NCI-H128 (cell line): ENCODE data around the gene HEPACAM.
"Not testable (repeated sequence)": the region's sequence is repeated elsewhere in the genome, so short reads cannot be mapped to it uniquely, and the experiment has no call there.

Experiments used
- DNase-seq: peaks from one replicate; lab custom pipeline; 2025; ENCODE audit not compliant: unreplicated experiment; lab: John Stamatoyannopoulos, UW

Gene HEPACAM, protein sequence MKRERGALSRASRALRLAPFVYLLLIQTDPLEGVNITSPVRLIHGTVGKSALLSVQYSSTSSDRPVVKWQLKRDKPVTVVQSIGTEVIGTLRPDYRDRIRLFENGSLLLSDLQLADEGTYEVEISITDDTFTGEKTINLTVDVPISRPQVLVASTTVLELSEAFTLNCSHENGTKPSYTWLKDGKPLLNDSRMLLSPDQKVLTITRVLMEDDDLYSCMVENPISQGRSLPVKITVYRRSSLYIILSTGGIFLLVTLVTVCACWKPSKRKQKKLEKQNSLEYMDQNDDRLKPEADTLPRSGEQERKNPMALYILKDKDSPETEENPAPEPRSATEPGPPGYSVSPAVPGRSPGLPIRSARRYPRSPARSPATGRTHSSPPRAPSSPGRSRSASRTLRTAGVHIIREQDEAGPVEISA

DNA sequence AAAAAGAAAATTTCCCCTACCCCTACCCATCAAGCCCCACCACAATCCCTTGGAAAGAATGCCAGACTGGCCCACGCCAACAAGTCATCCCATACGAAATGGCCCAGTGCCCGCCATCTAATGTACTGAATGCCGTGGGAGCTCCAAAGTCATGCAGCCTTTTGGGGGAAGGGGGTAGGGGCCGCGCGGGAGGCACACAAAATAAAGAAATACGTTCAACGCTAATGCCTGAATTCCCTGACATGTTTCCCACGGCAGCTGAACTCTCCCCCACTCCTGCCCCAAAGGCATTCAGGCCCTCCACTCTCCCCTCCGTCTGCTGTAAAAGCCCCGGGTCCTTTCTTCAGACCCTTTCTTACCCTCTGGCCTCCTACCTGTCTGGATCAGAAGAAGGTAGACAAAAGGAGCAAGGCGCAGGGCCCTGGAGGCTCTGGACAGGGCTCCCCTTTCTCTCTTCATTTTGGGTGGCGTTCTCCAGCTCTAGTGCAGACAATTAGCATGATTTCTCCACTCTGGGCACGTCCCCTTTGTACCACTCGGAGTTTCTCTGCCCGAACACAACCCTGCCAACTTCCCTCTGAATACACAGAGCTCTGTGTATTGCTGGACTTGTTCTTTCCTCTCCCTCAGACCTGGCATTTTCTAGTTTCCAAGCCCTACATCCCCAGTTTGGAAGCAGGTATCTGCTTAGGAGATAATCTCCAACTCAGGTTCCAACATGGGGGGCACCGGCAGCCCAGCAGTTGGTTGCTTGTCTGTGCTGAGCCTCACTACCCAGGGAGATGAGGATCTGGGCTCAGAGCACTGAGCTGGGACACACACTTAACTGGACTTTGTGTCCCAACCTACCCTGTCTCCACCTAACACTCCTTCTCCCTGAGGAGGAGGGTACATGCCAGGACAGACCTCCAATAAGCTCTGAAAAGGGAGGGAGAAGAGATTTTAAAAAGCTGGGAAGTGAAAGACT, at the start of gene HEPACAM:
TSS of gene HEPACAM (minus strand) at position 500 of the 967 bp plus-strand sequence. CDS start at position 459, 41 bp downstream.
- no peak for DNase-seq

DNA sequence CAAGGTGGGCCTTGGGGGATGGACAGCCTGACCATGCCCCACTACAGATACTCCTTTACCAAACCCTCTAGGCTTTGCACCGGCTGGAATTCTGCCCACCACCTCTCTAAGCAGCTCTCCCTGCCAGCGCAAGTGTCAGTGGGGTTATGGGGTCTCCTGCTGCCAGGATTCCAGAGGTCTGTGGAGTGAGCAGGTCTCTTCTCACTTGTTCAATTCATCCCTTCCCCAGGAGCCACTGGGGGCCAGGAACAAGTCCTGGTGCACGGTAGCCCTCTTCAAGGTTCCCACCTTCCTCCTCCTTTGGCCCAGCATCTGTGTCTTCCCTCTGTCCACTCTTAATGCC, 48.6 kb upstream of the HEPACAM start:
- DNase-seq, result no peak

DNA sequence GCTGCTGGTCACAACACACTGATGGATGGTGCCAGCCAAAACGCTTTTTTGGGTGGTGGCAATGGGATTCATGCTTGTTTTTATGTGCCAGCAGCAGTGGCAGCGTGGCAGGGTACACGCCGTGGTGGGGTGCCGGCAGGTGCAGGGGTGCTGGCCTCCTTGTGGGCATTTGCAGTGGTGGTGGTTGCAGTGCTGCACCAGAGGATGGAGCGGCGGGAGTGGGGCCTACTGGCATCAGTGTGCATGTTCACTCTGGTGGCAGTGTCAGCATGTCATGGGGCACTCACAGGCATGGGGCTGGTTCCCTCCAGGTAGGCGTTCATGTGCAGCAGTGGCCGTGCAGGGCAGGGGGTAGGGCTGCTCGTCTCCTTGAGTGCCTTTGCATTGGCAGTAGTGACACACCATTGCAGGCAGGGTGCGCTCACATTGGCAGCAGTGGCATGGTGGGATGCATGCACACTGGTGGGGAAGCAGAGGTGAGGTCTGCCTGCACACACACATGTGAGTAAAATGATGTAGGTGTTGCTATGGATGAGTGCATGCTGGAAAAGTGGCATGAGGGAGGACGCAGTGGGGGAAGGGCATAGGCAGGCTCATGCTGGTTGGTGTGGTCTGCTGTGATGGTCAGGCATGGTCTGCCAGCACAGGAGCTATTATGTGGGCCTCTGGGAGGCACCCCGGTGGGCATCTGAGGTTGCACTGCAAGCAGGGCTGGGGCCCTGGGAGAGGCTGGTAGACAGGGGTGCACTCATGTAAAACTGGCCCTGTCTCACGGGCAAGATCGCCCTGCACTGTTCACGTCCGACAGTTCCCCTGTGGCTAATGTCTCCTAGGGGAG, 48.0 kb upstream of the HEPACAM start:
- DNase-seq, result no peak

DNA sequence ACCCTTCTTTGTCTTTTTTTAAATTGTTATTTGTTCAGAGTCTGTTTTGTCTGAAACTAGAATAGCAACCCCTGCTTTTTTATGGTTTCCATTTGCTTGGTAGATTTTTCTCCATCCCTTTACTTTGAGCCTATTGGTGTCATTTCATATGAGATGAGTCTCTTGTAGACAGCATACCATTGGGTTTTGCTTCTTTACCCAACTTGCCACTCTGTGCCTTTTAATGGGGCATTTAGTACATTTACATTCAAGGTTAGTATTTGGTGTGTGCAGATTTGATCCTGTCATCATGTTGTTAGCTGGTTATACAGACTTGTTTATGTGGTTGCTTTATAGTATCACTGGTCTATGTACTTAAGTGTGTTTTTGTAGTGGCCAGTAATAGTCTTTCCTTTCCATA, 46.2 kb upstream of the HEPACAM start:
- DNase-seq, result no peak

DNA sequence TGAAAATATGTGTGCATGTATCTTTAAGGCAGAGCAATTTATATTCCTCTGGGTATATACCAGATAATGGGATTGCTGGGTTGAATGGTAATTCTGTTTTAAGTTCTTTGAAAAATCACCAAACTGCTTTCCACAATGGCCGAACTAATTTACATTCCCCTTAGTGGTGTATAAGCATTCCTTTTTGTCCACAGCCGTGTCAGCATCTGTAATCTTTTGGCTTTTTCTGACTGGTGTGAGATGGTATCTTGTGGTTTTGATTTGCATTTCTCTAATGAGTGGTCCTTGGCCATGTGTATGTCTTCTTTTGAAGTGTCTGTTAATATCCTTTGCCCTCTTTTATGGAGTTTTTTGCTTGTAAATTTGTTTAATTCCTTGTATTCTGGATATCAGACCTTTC, 42.5 kb upstream of the HEPACAM start:
- DNase-seq, result no peak

DNA sequence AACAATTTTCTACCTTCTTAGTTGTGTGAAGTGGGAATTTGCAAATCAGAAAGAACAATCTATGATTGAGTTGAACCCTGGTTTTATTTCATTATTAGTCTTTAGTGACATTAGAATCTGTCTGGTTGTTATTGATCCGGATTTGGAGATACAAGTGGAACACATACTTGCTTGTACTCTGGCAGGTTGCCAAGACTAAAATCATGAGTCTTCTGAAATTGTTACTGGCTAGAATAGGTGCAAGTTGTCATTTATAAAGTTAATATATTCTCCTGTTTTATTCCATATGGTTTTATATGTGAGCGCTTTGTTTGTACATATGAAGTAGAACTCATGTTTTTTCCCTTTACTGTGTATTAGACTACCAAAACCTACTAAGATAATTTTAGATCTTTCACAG, 41.2 kb upstream of the HEPACAM start:
- DNase-seq, result no peak

DNA sequence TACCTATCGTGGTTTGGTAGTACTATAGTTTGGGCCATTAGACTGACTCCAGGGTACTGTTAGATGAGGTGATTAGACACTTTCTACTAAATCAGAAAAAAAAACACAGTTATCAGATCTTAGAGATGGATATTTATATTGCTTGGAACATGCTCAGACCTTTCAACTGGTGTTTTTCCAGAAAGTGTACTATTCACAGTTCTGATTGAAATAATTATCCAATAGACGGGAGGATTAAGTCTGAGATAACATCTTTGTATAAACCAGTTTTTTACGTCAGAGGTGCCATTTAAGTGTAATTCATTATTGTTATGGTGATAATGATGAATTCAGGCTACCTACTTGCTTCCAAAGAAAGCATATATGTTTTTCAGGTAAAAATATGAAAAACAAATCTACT, 40.7 kb upstream of the HEPACAM start:
- no peak for DNase-seq

DNA sequence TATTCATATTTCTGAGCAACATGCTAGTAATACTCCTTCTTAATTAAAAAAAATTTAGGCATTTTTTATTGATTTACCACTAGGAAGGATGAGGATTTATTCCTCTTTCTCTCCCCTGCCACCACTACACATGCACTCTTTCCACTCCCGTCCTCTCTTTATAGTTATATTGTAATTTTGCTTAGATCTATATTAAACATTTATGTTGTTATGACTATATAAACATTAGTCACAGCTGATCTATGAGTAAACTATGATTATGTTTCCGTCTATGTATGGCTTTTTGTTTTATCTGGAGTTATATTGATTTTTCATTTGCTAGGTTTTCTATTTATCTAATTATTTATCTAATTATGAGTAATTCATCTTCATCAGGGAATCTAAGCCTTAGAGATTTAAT, 36.0 kb upstream of the HEPACAM start:
- DNase-seq, result no peak

DNA sequence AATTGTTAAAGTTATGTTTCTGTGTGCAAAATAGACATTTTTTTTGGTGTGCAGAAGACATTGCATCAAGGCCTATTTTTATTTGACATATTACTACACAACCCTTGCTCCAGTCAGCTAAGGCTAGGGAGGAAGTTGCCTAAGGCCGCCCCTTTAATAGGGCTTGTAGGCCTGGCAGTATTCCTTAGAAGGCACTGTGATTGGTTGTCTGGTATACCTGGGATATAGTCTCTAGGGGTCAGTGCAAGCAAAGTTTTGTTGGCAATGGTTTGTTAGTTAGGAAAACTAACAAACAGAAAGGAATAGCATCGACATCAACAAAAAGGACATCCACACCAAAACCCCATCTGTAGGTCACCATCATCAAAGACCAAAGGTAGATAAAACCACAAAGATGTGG, 35.1 kb upstream of the HEPACAM start:
- DNase-seq, result no peak

DNA sequence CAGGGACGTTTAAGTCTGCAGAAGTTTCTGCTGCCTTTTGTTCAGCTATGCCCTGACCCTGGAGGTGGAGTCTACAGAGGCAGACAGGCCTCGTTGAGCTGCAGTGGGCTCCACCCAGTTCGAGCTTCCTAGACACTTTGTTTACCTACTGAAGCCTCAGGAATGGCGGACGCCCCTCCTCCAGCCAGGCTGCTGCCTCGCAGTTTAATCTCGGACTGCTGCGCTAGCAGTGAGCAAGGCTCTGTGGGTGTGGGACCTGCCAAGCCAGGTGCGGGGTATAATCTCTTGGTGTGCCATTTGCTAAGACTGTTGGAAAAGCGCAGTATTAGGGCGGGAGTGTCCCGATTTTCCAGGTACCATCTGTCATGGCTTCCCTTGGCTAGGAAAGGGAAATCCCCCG, 32.4 kb upstream of the HEPACAM start:
- DNase-seq, result not testable (repeated sequence)

DNA sequence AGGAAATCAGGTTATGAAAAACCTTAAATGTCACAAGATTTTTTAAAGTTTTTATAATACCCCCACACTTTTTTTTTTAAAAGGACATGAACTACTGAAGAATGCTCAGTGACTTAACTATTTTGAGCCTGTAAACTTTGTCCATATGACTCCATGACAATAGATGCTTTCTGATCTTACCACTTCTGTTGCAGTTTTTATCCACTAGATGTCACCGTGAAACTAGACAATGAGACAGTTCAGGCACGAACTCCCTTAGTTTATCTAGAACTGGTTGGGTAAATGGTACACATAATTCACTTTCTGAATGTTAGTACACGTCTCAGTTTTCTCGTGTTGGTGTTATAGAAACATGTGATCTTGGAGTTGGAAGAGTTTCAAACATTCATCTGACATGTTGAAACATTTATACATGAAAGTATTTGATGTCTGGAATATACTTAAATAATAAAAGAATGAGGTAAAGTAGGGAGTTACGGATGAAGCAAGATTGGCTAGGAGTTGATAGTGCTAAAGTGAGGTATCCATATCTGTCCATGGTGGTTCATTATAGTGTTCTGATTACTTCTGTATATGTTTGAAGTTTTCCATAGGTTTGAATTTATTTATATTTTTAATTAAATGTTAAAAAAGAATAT, 26.2 kb upstream of the HEPACAM start:
- peak; percentile 2 for DNase-seq

DNA sequence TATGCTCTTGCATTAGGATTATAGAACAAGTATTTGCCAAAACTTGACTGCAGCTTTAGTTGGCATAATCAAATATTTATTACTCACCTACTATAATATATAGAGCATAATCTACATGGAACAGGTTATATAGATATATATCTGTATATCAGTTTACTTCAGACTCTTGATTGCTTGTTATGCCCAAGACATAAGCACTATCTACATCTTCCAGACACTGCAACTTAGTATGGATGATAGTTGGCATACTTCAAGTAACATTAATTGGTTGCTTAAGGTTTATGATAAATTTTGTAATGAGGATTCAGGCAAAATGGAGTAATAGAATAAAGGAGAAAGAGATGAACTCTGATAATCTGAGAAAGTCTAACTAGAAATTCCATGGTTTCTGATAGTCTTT, 19.2 kb upstream of the HEPACAM start:
- DNase-seq, result no peak

DNA sequence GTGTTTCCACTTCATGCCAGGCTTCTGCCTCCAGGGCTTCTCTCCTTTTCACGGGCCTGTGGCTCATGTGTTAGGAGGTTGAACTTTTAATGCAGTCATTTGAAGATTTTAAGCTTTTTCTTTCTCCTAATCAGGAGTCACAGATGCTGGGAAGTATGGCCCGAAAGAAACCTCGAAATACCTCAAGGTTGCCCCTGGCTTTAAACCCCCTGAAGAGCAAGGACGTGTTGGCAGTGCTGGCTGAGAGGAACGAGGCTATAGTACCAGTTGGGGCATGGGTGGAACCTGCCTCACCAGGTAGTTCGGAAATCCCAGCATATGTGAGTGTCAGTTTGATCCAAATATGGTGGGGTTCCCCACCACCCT, 18.7 kb upstream of the HEPACAM start:
- no peak for DNase-seq

DNA sequence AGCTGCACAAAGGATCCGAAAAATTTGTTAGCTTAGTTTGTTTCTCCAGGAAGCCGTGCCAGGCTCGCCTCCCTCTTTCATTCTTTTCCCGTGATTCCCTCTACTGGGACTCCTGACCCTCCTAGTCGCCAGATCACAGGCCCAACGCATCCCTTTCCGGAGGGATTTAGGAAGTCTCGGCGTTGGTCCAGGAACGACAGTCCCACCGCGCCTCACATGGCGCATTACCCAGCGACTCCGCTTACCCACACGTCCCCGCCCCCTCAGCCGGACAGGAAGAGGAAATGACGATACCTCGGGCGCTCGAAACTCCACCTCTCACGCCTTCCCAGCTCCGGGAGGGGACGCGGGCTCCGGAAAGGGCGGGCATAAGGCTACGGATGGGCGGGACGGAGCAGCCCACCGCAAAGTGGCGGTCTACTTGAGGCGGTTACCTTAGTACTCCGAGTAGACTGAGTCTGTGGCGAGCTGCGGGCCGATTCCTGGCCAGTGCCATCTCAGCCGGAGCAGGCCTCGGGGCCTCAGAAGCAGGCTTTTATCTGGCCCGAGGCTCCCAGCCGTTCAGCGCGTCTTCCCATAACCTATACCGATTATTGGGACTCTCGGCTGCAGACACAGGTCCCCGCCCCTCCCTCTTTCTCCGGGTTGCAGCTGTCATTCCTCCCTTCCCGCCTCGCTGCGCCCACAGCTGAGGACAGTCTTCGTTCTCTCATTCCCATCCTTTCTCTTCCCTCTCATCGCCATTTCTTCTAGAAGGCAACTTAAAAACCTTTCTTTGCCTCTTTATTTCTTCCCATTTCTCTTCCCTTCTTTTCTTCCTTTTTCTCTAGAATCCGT, 18.1 kb upstream of the HEPACAM start, which contains the start of gene CCDC15:
TSS of gene CCDC15 (plus strand) at position 450 of the 837 bp plus-strand sequence. CDS start 531 bp downstream, outside the sequence.
- DNase-seq, result peak; percentile 90

DNA sequence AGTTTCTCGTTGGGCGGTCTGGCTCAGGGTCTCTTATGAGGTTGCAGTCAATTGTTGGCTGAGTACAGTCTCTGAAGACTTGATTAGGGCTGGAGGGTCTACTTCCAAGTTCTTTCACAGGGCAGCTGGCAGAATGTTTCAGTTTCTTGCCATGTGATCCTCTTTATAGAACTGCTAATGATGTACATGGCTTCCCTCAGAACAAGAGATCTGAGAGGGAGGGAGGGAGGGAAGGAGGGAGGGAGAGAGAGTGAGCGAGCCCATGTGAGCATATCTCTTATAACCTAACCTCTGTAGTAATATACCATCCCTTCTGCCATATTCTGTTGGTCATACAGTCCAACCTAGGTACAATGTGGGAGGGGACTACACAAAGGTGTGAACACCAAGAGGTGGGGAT, 15.5 kb upstream of the HEPACAM start:
- no peak for DNase-seq

DNA sequence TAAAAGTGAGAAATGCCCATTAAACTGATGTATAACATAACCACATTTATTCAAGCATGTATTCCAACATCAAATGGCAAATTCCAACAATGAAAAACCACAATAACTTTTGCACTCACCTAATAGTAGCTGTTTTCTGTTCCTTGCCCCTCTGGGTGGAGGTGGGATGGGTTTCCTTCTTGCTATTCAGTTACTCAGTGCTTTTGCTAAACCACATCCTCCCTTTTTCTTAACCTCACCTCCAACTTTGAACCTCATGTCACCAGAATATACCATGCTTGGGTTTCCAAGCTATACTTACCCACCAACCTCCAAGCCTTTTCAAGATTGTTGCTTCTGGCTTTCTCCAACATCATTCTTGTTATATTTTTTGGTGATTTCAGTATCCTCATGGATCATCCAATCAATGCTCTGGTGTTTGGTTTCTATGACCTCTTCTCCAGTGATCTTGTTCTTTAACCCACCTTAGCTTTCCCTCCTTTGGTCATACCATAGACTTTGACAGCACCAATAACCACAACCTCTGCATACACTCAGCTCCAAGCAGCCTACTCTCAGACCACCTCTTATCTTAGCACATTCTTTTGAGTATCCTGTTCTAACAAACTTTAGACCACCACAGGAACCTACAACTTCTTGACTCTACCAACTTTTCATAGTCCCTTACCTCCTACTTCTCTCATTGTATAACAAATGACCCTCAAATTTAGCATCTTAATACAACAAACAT, 14.9 kb upstream of the HEPACAM start:
- DNase-seq, result no peak

DNA sequence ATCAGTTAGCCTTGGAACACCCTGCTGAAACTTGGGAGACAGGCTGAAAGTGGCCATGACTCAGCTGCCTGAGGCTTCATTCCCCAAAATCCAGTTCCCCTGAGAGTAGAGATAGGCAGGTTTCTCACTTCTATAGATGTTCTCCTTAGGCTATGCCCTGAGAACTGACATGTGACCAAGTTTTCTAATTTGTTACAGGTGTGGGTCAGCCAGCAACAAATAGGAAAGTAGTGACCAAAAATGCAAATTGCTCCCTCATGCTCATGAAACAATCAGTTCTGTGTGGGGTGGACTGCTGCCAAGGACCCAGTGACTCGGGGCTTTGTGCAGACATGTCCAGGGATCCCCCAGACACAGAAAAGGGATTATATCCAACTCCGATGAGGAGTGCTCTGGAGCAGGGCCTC, 10.9 kb upstream of the HEPACAM start:
- no peak for DNase-seq

DNA sequence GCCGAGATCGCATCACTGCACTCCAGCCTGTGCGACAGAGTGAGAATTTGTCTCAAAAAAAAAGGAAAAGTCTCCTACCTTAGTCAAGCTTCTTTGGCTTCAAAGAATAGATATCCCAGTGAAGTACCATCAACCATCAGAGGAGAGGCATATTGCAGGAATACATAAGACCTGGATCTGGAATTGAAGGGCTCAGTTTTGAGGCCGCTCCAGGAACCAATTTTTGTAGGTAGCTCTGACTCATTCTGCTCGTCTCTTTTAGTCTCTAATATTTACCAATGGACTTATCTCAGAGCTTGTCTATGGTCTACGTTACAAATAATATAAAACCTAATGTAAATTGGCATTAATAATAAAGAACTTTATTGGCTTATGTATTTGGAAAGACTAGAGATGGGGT, 10.0 kb upstream of the HEPACAM start:
- no peak for DNase-seq

DNA sequence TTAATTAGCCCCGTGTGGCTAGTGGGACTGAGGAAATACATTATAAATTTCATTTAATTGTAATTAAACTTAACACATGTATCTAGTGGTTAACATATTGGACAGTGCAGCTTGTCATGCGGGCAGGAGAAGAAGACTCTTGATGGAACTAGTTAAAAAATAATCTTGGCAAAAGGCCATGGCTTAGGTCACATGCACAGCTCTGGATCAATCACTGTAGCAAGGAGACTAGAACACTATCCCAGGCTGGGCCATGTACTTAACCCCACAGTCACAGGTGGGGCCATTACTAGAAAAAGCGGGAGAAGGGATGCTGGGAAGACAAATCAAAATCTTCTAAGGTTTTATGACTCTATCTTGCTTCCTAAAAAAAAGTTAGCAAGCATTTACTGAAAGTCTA, 8.7 kb upstream of the HEPACAM start:
- no peak for DNase-seq
